Bronchial epithelial cell (primary cell): ENCODE results near the gene OR5T2. TPM values are rescaled to one million over a fixed set of nuclear protein-coding genes. Genes with fewer than 3 reads are reported as not detected.
"Not testable (repeated sequence)": the region's sequence is repeated elsewhere in the genome, so short reads cannot be mapped to it uniquely, and the experiment has no call there.

Source experiments
- DNase-seq: peaks from one replicate; pipeline ENCODE4 v3.0.0-alpha.2; 2010; ENCODE audit warnings: low read depth
- FAIRE-seq: peaks from 2 replicates; lab custom pipeline; 2011; peaks lifted over from hg19 to GRCh38; lab: Jason Lieb, UNC
- H3K27me3 ChIP-seq: 2 replicates; pipeline ENCODE4 v1.5.1; 2011; ENCODE audit warnings: low read length; ENCODE audit not compliant: control insufficient read depth, insufficient read depth
- H3K36me3 ChIP-seq: 2 replicates; pipeline ENCODE4 v1.5.1; 2011; ENCODE audit warnings: low read length; ENCODE audit not compliant: control insufficient read depth, insufficient read depth
- H3K4me3 ChIP-seq: 2 replicates; pipeline ENCODE4 v1.5.1; 2011; ENCODE audit warnings: mild to moderate bottlenecking, low read depth, low read length, control low read depth
- total RNA-seq: library from RNA; depleted of rRNA; stranded (reverse); fragments of >200 nt; gene quantifications from 2 replicates; pipeline ENCODE4 v1.2.1, GENCODE V29; 2014
- TF ChIP-seq, protein P1 (sequence below): IDR thresholded peaks from 2 replicates; pipeline ENCODE4 v1.5.1; 2011; ENCODE audit warnings: mild to moderate bottlenecking, moderate library complexity, low read length, control low read depth, inconsistent platforms; ENCODE audit not compliant: insufficient read depth, severe bottlenecking

OR5T2 gene
- total RNA-seq: not detected in 2 replicates

DNA sequence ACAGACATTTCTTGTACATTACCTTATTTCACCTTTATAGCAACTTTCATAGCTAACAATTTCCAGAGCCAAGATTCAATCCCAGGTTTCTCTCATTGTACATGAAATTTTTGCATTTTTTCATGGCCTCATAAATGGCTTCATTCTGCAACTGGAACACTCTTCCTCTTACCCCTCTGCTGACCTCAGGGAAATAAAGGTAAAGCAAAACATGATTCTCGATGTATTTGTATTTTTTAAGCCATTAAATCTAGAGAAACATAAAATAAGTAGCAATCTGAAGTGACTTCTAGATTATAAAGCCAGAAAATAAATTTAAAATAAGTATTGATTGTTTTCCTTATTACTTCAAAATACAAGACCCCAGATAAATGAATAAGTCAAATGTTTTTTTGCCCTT lies at the start of gene OR5T2:
Gene OR5T2 (minus strand): TSS at position 101 of the 400 bp plus-strand sequence. CDS start 1,193 bp downstream, outside the sequence.
- FAIRE-seq: no peak
- TF ChIP-seq, protein P1, sequence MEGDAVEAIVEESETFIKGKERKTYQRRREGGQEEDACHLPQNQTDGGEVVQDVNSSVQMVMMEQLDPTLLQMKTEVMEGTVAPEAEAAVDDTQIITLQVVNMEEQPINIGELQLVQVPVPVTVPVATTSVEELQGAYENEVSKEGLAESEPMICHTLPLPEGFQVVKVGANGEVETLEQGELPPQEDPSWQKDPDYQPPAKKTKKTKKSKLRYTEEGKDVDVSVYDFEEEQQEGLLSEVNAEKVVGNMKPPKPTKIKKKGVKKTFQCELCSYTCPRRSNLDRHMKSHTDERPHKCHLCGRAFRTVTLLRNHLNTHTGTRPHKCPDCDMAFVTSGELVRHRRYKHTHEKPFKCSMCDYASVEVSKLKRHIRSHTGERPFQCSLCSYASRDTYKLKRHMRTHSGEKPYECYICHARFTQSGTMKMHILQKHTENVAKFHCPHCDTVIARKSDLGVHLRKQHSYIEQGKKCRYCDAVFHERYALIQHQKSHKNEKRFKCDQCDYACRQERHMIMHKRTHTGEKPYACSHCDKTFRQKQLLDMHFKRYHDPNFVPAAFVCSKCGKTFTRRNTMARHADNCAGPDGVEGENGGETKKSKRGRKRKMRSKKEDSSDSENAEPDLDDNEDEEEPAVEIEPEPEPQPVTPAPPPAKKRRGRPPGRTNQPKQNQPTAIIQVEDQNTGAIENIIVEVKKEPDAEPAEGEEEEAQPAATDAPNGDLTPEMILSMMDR: no peak

DNA sequence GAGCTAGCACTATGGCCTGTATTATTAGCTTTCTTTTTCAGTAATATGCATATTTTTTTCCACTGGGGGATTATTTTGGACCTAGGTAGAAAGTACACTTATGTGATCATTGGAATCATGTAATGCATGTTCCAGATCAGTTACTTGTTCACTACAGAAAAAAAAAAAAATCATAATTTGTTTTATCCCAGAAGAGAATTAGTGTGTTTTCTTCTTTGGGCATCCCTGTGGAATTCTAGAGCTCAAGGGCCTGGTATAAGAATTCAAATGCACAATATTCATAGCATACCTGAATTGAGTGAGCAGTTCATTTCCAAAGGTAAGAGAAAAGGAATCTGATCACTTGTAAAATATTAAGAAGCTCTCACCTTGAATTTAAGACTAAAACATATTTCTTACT lies 39.8 kb upstream of the OR5T2 start, which contains the start of gene OR5T1:
Gene OR5T1 (plus strand): TSS at position 301 of the 400 bp plus-strand sequence. CDS start 1,485 bp downstream, outside the sequence.
- TF ChIP-seq, protein P1: no peak
- H3K36me3 ChIP-seq: no peaks in the 10 kb centered on the region
- no peak within 1 kb of the TSS for H3K4me3 ChIP-seq
- no peak for FAIRE-seq
- H3K27me3 ChIP-seq: no peaks in the 10 kb centered on the region
- no peak for DNase-seq

More for the DNA sequence above, at the start of gene OR5T2:
- Histone ChIP-seq H3K27me3 (no peaks in the 10 kb centered on the region), H3K4me3 (no peak within 1 kb of the TSS), H3K36me3 (no peaks in the 10 kb centered on the region)
- DNase-seq: no peak

DNA sequence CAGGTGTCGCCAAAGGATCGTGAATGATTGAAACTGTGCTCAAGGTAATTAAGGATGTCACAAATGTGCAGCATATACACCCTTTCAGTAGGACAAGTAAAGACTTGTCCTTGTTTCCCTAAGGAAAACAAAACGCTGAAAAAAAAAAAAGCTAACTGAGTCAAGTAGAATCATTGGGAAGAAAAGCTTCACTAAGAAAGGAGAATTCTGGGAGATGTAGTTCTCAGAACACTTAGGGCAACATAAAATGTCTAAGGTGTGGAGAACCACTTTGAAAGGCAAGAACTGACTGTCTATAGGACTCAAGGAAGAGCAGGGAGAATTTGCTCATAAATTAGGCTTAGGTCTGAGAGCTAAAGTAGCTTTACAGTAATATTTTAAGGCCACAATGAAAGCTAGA lies 37.0 kb upstream of the OR5T2 start:
- TF ChIP-seq, protein P1: no peak
- H3K36me3 ChIP-seq: no peaks in the 10 kb centered on the region
- H3K27me3 ChIP-seq: no peaks in the 10 kb centered on the region
- FAIRE-seq (no peak), DNase-seq (peak; percentile 35)
- no peak overlapping the region for H3K4me3 ChIP-seq

DNA sequence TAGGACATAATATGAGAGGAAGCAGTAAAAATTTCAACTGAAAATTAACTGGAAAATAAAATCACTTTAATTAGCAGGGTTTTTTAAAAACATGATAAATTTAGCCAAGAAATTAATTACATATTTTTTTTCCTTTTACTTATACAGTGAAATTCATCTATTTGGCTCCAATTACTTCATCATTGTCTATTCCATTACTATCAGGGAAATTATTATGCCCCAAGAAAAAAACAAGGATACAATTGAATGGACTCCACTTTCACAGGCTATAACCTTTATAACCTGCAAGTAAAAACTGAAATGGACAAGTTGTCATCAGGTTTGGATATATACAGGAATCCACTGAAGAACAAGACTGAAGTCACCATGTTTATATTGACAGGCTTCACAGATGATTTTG lies 17.9 kb upstream of the OR5T2 start, which contains the start of gene OR5T3:
Gene OR5T3 (plus strand): TSS at position 301 of the 400 bp plus-strand sequence. CDS start 0 bp downstream, at position 301.
- no peaks in the 10 kb centered on the region for H3K36me3 ChIP-seq
- H3K4me3 ChIP-seq: no peak within 1 kb of the TSS
- TF ChIP-seq, protein P1: no peak
- DNase-seq (no peak), FAIRE-seq (no peak)
- H3K27me3 ChIP-seq: no peaks in the 10 kb centered on the region

DNA sequence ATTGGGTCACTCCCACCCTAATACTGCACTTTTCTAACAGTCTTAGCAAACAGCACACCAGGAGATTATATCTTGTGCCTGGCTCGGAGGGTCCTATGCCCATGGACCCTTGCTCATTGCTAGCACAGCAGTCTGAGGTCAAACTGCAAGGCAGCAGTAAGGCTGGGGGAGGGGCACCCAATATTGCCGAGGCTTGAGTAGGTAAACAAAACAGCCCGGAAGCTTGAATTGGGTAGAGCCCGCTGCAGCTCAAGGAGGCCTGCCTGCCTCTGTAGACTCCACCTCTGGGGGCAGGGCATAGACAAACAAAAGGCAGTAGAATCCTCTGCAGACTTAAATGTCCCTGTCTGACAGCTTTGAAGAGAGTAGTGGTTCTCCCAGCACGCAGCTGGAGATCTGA lies 14.3 kb downstream of the OR5T2 start:
- not testable (repeated sequence) for H3K27me3 ChIP-seq, DNase-seq, H3K4me3 ChIP-seq, FAIRE-seq, H3K36me3 ChIP-seq

DNA sequence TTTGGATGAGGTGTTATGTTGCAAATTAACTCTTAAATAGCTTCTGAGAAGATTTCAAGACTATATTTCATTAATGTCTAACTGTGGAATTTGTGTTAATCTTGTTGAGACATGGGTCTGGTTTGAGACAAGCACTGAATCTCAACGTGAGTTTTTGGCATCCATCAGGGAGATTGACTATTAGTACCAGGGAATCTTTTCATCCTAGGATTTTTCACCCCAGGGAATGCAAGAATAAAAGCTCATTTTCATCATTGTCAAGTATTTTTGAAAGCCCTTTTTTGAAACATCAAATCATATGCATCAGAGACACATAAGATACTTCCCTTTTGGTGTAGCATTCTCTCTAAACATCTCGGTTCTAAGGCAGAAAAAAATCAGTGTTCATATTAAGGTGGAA lies 19.5 kb downstream of the OR5T2 start:
- no peak for DNase-seq
- Histone ChIP-seq H3K36me3 (no peaks in the 10 kb centered on the region), H3K4me3 (no peak overlapping the region), H3K27me3 (no peaks in the 10 kb centered on the region)
- TF ChIP-seq, protein P1: no peak
- FAIRE-seq: no peak
